Liver (tissue), 3 donors: Measurements from ENCODE around the gene PACSIN3.

Source experiments
- HNF4A ChIP-seq, 2 donors: conservative IDR thresholded peaks; 2 replicates each; pipeline ENCODE4 v1.6.1; 2016; ENCODE audit warnings: antibody characterized with exemption in 2 of 2, mild to moderate bottlenecking in 2 of 2
- TF ChIP-seq, protein P1 (sequence below): fragments of 150-350 bp; IDR thresholded peaks from 2 replicates; pipeline ENCODE4 v1.5.1; 2017; ENCODE audit warnings: improper control_type of control experiment, low read depth, low read length; ENCODE audit not compliant: missing input control
- donor health status: healthy.
- donor health status: healthy.

DNA sequence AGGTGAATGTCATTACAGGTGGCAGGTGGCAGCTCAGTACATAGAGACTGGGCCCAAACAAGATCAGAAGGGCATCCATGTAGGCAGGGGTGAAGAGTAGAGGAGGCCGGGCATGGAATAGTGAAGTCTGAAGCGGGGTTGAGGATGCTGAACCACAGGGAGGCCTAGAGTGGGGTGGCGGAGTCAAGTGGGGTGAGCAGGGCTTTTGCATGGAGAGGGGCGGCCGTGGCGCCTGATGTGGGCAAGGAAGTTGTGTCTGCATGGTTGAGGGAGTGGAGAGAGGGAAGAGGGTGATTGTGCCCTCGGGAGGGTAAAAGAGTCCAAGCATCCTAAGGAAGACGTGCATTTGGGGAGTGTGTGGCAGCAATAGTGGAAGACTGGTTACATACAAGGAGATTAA, 42.9 kb upstream of the PACSIN3 start:
- no peak for TF ChIP-seq HNF4A (conservative IDR thresholded peaks at IDR 0.05)
- TF ChIP-seq, protein P1, sequence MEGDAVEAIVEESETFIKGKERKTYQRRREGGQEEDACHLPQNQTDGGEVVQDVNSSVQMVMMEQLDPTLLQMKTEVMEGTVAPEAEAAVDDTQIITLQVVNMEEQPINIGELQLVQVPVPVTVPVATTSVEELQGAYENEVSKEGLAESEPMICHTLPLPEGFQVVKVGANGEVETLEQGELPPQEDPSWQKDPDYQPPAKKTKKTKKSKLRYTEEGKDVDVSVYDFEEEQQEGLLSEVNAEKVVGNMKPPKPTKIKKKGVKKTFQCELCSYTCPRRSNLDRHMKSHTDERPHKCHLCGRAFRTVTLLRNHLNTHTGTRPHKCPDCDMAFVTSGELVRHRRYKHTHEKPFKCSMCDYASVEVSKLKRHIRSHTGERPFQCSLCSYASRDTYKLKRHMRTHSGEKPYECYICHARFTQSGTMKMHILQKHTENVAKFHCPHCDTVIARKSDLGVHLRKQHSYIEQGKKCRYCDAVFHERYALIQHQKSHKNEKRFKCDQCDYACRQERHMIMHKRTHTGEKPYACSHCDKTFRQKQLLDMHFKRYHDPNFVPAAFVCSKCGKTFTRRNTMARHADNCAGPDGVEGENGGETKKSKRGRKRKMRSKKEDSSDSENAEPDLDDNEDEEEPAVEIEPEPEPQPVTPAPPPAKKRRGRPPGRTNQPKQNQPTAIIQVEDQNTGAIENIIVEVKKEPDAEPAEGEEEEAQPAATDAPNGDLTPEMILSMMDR: no peak
